ENCODE measurements around the gene CAP2.
"Not testable (repeated sequence)": the region's sequence is repeated elsewhere in the genome, so short reads cannot be mapped to it uniquely, and the experiment has no call there.

CAP2 gene

GRCh38 chr6:17580518-17581048, 187.2 kb downstream of the CAP2 start:
- DNase-seq (ENCODE audit: low spot score): peak; percentile 22

- DNase-seq (ENCODE audit: low spot score): not testable (repeated sequence)
Observed at GRCh38 chr6:17581282-17581681, 187.9 kb downstream of the CAP2 start.

GRCh38 chr6:17583811-17584210, 190.4 kb downstream of the CAP2 start:
- DNase-seq (ENCODE audit: low spot score): no peak

- DNase-seq (ENCODE audit: low spot score): peak; percentile 60
Observed at GRCh38 chr6:17584241-17584803, 190.9 kb downstream of the CAP2 start.

GRCh38 chr6:17585766-17586490, 192.5 kb downstream of the CAP2 start:
- DNase-seq (ENCODE audit: low spot score): peak; percentile 36

- not testable (repeated sequence) for DNase-seq (ENCODE audit: low spot score)
Observed at GRCh38 chr6:17586623-17587022, 193.2 kb downstream of the CAP2 start.

GRCh38 chr6:17588011-17588410, 194.6 kb downstream of the CAP2 start:
- no peak for DNase-seq (ENCODE audit: low spot score)

GRCh38 chr6:17589406-17590096, 196.2 kb downstream of the CAP2 start:
- DNase-seq (ENCODE audit: low spot score): no peak

- no peak for DNase-seq (ENCODE audit: low spot score)
Observed at GRCh38 chr6:17591287-17591686, 197.9 kb downstream of the CAP2 start.

- no peak for DNase-seq (ENCODE audit: low spot score)
Observed at GRCh38 chr6:17593246-17593645, 199.9 kb downstream of the CAP2 start.

- no peak for DNase-seq (ENCODE audit: low spot score)
Observed at GRCh38 chr6:17596085-17596484, 202.7 kb downstream of the CAP2 start.

- peak; percentile 87 for DNase-seq (ENCODE audit: low spot score)
Observed at GRCh38 chr6:17599877-17600526, 206.6 kb downstream of the CAP2 start, which contains the start of gene FAM8A1. Gene FAM8A1 (plus strand): TSS chr6:17600302. CDS start chr6:17600410, 108 bp downstream.

- DNase-seq (ENCODE audit: low spot score): peak; percentile 27
Observed at GRCh38 chr6:17600527-17601385, 207.4 kb downstream of the CAP2 start.

GRCh38 chr6:17601386-17601703, 207.9 kb downstream of the CAP2 start:
- DNase-seq (ENCODE audit: low spot score): no peak

GRCh38 chr6:17602888-17603287, 209.5 kb downstream of the CAP2 start:
- no peak for DNase-seq (ENCODE audit: low spot score)

- DNase-seq (ENCODE audit: low spot score): no peak
Observed at GRCh38 chr6:17606606-17607005, 213.2 kb downstream of the CAP2 start.

All from SW480 (cell line).